ENCODE data around the gene CEP83.
A peak's percentile ranks its signal among the peaks of the same experiment; 100 is the strongest.

Gene CEP83

GRCh38 chr12:94305130-94305957 is 154.3 kb downstream of the CEP83 start:
- DNase-seq (ENCODE audit: low read depth): no peak

- no peak for DNase-seq (ENCODE audit: low read depth)
These were observed 155.1 kb downstream of the CEP83 start for GRCh38 chr12:94304566-94305061.

DNA sequence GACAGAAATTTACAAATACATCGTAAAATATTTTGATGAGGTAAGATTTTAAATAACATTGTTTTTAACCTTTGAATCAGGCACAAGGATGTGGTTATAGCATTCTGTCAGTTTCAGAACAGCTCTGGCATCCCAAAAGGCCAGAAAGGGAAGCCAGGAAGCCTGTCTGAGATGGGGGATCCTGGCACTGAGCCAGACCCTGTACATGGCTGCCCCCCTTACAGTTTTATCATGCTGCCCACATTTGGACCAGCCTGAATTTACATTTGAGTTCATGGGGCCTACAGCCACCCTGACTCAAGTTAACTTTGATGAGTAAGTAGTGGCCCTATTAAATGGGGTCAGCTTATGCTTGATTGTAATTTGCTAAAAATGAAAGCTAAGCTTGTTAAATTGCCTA is 155.7 kb downstream of the CEP83 start:
- DNase-seq (ENCODE audit: low read depth): no peak

DNA sequence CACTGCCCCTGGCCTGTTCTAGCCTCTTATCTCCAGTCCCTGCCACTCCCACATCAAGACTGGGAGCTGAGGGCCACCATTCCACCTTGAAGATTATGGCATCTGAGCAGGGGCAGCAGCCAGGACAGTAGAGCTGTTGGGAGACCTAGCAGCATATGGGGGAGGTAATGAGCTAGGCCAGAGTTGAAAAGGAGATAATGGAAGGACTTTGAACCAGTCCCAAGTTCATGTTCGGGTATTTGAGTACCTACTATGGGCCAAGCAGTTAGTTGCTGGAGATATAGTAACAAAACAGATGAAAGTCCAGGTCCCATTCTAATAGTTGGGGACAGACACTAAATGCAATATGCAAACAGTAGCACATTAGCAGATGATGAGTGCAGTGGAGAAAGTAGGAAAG is 159.8 kb downstream of the CEP83 start:
- DNase-seq (ENCODE audit: low read depth): no peak

- no peak for DNase-seq (ENCODE audit: low read depth)
These were observed 161.7 kb downstream of the CEP83 start for GRCh38 chr12:94297876-94298505.

DNA sequence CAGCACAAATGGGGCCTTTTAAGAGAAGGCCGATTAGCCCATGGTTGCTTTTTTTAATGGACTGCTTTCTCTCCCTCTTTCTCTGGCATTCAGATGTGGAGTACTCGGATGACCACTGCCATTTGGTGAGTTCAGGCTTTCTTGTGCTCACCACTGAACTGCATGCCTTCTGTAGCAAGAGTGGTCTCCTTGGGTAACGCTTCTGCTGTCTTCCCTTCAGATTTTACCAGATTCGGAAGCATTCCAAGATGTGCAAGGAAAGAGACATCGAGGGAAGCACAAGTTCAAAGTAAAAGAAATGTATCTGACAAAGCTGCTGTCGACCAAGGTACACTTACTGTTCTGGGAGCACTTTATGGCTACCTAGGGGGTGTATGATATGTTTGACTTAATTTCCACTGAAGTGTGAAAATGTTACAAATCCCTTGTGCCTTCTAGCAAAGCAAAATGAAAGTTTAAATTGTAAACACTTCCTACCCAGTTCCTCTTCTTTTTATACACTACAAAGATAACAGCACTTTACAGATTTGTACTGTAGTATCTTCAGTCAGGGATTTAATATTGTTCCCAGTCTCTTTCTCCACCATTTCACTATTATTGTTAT is 162.5 kb downstream of the CEP83 start:
- no peak for DNase-seq (ENCODE audit: low read depth)

- no peak for DNase-seq (ENCODE audit: low read depth)
These were observed 169.3 kb downstream of the CEP83 start for GRCh38 chr12:94290353-94290752.

GRCh38 chr12:94289461-94290312 is 170.0 kb downstream of the CEP83 start:
- no peak for DNase-seq (ENCODE audit: low read depth)

DNA sequence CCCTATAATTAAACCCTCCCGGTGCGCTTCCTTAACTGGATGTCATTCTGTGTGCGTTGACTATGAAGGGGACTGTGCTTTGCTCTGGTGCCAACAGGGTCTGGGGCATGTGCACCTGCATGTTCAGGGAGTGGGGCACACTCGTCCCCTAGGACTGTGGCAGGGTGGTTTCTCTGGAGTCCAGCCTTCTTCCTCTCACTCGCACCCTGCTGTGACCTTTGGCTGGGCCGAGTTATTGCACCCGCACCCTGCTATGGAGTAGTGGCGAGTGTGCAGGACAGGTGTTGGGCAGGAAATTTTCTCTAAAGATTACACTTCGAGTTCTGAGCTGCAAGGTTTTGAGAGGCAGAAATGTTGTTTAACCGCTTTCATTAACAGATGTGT is 172.4 kb downstream of the CEP83 start:
- no peak for DNase-seq (ENCODE audit: low read depth)

DNA sequence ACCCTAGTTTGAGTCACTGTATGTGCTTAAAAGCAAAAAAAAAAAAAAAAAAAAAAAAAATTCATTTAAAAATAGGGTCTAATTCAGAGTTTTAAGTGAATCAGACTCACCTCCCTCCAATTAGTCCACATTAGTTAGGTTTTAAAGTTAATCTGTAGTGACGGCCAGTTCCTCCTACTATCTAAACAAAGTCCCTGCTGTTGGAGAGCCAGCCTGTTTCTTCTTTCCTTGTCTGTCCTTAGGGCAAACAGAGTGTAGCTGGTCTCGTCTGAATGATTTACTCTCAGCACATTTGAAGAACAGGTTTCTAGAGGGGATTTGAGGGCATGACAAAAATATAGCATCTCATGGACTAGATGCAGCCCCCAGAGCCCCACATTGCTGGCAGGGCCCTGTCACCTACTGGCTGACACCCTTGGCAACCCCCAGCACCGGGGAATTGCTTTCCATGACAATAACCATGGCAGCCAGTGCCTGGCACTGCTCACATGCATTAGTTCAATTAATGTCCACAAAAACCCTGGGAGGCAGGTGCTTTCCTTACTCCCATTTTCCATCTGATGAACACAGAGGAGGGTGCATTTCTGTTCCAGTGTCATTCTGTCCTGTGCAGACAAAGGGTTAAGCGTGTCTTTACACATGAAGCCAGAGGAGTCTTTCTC is 173.0 kb downstream of the CEP83 start:
- no peak for DNase-seq (ENCODE audit: low read depth)

- DNase-seq (ENCODE audit: low read depth): no peak
These were observed 173.6 kb downstream of the CEP83 start for GRCh38 chr12:94285943-94286582.

DNA sequence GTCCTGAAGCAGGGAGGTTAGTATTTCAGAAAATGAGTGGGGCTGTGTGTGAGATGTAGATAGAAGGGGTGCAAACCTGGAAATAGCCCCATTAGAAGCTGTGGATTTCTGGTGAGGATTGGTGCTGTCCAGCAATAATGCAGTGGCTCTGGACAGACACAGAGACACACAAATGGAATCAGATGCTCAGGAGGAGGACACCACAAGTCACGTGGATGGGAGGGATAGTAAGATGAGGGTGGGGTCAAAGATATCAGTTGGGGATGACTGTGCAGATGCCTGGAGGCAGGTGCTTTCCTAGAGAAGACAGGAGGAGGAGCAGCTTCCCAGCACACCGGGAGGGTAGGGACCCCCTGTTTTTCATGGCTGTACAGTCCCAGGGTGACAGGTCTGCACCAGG is 174.8 kb downstream of the CEP83 start:
- no peak for DNase-seq (ENCODE audit: low read depth)

- DNase-seq (ENCODE audit: low read depth): no peak
These were observed 175.6 kb downstream of the CEP83 start for GRCh38 chr12:94284046-94284445.

DNA sequence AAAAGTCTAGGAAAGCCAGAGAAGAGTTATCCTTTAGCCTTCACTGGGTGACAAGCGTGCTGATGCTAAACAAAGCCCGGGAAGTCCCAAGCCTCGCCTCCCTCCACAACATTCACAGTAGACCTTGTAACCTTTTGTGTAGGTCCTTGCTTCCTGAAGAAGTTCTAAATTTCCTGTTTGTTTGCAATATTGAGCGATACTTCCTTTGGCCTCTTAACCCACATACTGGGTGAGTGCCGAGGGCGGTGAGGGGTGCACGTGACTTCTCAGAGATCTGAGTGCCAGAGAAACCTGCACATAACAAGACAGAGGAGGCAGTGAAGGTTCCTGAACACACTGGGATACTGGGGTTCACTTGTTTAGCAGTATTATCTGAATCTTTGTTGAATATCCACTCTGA is 177.0 kb downstream of the CEP83 start:
- peak; percentile 7 for DNase-seq (ENCODE audit: low read depth)

- no peak for DNase-seq (ENCODE audit: low read depth)
These were observed 179.6 kb downstream of the CEP83 start for GRCh38 chr12:94280063-94280462.

DNA sequence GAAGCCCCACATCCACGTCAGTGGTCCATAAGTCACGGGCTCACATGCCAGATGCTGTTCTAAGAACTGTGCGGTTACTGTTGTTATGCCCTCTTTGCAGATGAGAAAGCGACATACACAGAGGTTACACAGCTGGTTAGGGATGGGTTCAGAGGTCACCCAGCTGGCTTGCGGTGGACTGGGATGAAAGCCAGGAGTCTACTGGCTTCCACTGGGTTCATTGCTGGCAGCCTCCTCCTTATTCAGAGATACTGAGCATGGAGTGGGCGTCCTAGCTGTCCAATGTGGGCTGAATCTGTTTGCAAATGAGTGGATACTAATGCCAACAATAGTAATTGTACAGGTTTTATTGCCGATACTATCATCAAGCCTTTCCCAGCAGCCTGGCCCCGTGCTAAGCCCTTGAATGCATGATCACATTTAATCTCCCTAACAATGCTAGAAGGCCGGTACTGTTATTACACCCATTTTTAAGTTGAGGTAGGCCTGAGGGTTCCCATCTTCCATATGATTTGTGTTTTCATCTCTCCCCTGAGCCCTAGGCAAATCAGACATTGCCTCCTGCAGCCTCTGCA is 182.2 kb downstream of the CEP83 start:
- no peak for DNase-seq (ENCODE audit: low read depth)

- no peak for DNase-seq (ENCODE audit: low read depth)
These were observed 182.9 kb downstream of the CEP83 start for GRCh38 chr12:94276725-94277124.

- DNase-seq (ENCODE audit: low read depth): no peak
These were observed 186.4 kb downstream of the CEP83 start for GRCh38 chr12:94273272-94273671.

DNA sequence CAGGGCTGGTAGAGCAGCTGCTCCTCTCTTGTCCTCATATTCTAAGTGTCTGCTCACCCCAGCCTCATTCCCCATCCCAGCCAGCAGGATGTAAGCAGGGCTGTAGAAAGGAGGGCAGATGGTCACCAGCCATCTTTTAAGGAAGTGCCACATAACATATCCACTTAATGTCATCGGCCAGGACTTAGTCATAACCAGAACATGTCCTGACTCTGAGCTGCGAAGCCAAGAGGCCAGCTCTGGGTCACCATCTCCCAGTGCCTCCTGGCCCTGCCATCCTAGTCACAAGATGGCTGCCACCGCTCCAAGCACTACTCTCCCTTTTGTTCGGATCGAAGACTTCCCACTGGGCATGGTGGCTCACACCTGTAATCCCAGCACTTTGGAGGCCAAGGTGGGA is 187.4 kb downstream of the CEP83 start:
- no peak for DNase-seq (ENCODE audit: low read depth)

DNA sequence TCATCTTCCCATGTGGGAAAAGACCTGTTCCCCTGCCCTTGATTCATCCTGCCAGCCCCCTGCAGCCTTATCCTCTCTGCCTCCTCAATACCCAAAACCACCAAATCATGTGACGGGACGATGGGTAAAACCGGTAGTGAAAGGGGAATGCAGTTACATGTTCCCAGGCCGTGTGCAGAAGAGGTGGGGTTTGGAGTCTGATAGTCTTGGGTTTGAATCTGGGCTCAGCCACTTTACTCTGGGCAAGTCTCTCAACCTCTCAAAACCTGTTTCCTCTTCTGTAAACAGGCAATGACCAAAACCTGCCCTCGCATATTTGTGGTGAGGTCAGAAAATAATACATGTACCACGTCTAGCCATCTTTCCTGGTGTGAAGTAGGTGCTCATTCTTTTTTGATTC is 188.3 kb downstream of the CEP83 start:
- no peak for DNase-seq (ENCODE audit: low read depth)

Measured in stimulated activated CD8-positive, alpha-beta memory T cell treated with anti-CD3 and anti-CD28 coated beads, Interleukin-15, amount 100 ng/mL, for 1 hour (primary cell).